Endothelial cell (in vitro differentiated cells): ENCODE data around the gene R3HDM2. TPM values are rescaled to one million over a fixed set of nuclear protein-coding genes. Genes with fewer than 3 reads are reported as not detected.

Experiments
- DNase-seq: peaks from one replicate; pipeline ENCODE4 v3.0.0; 2021; ENCODE audit warnings: low spot score
- H3K27ac Mint-ChIP-seq: one replicate; pipeline ENCODE4 v1.8.0; 2021; ENCODE audit warnings: mixed read lengths, inconsistent platforms; ENCODE audit not compliant: unreplicated experiment
- H3K27me3 Mint-ChIP-seq: one replicate; pipeline ENCODE4 v1.8.0; 2021; ENCODE audit warnings: mild to moderate bottlenecking, moderate library complexity, mixed read lengths, inconsistent platforms; ENCODE audit not compliant: unreplicated experiment
- H3K36me3 Mint-ChIP-seq: one replicate; pipeline ENCODE4 v1.8.0; 2021; ENCODE audit warnings: mild to moderate bottlenecking, low read depth, mixed read lengths, inconsistent platforms; ENCODE audit not compliant: unreplicated experiment
- H3K4me1 Mint-ChIP-seq: one replicate; pipeline ENCODE4 v1.8.0; 2021; ENCODE audit warnings: mild to moderate bottlenecking, mixed read lengths, inconsistent platforms; ENCODE audit not compliant: unreplicated experiment
- H3K4me3 Mint-ChIP-seq: one replicate; pipeline ENCODE4 v1.8.0; 2021; ENCODE audit warnings: mild to moderate bottlenecking, mixed read lengths, inconsistent platforms; ENCODE audit not compliant: unreplicated experiment
- H3K9me3 Mint-ChIP-seq: one replicate; pipeline ENCODE4 v1.8.0; 2021; ENCODE audit warnings: mixed read lengths, inconsistent platforms; ENCODE audit not compliant: unreplicated experiment
- CTCF ChIP-seq: fragments of 200-600 bp; sonication (generic); IDR thresholded peaks from one replicate; pipeline ENCODE4 v1.5.0; 2021; ENCODE audit warnings: antibody characterized with exemption; ENCODE audit not compliant: unreplicated experiment
- total RNA-seq: library from RNA; stranded (reverse); fragmentation: NEBNext Ultra II Directional; extraction: Animal tissue kit (Norgen Biotek cat#: 25700); gene quantifications from one replicate; pipeline ENCODE4 v1.2.1, GENCODE V29; 2021; ENCODE audit not compliant: unreplicated experiment

R3HDM2 gene
- total RNA-seq, 1 donor from 2014 or later, result 39.4 TPM

- H3K27me3 Mint-ChIP-seq, result peaks cover 55% of the 10 kb centered on the region
- no peaks in the 10 kb centered on the region for H3K9me3 Mint-ChIP-seq
- H3K4me1 Mint-ChIP-seq, result peaks cover 20% of the 10 kb centered on the region
- peaks cover 19% of the 10 kb centered on the region for H3K36me3 Mint-ChIP-seq
- H3K4me3 Mint-ChIP-seq, result peak overlapping the region; percentile 17
- TF ChIP-seq CTCF, result no peak
- peak overlapping the region; percentile 15 for H3K27ac Mint-ChIP-seq
- DNase-seq, result no peak
Observed at GRCh38 chr12:57218030-57218853, 212.6 kb downstream of the R3HDM2 start.

DNA sequence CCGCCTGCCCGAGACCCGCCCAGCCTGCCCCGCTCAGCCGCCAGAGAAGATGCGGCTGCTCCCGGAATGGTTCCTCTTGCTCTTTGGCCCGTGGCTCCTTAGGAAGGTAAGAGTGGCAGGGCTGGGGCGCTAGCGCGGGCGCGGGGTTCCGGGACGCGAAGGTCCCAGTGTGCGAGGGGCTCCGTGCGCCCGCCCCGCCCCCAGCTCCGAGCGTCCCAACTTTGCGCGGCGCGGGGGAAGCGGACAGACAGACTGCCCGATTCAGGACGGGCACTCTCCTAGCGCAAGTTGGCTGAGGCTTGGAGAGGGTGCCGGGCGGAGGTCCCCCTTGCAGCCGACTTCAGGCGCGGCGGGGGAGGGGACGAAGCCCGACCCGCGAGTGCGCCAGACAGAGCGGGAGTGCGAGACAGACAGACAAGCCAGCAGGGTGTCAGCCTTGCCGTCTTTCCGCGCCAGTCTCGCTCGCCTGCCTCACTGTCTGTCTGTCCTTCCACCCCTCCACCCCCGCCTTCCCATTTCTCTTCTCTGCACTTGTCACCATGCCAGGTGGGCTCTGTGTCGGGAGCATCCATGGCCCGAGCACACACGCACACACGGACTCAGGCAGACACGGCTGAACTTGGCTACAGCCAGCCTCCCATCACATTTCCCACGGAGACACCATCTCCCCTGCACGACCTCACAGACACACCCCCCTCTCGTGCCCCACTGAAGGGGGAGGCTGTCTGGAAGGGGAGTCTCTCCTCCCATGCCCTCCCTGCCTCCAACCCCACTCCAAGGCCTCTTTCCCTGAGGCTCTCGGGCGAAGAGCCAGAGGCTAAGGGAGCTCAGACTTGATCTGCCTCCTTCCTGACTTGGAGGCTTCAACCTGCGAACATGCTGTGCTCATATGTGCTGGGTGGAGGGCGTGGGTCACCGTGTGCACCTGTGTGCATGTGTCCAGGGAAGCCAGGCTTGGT is 213.6 kb downstream of the R3HDM2 start:
- Mint-ChIP-seq H3K27ac (no peak overlapping the region), H3K27me3 (peaks cover 51% of the 10 kb centered on the region), H3K36me3 (peaks cover 19% of the 10 kb centered on the region), H3K4me3 (peak overlapping the region; percentile 16), H3K4me1 (peaks cover 20% of the 10 kb centered on the region), H3K9me3 (no peaks in the 10 kb centered on the region)
- TF ChIP-seq CTCF, result no peak
- DNase-seq, result no peak

DNA sequence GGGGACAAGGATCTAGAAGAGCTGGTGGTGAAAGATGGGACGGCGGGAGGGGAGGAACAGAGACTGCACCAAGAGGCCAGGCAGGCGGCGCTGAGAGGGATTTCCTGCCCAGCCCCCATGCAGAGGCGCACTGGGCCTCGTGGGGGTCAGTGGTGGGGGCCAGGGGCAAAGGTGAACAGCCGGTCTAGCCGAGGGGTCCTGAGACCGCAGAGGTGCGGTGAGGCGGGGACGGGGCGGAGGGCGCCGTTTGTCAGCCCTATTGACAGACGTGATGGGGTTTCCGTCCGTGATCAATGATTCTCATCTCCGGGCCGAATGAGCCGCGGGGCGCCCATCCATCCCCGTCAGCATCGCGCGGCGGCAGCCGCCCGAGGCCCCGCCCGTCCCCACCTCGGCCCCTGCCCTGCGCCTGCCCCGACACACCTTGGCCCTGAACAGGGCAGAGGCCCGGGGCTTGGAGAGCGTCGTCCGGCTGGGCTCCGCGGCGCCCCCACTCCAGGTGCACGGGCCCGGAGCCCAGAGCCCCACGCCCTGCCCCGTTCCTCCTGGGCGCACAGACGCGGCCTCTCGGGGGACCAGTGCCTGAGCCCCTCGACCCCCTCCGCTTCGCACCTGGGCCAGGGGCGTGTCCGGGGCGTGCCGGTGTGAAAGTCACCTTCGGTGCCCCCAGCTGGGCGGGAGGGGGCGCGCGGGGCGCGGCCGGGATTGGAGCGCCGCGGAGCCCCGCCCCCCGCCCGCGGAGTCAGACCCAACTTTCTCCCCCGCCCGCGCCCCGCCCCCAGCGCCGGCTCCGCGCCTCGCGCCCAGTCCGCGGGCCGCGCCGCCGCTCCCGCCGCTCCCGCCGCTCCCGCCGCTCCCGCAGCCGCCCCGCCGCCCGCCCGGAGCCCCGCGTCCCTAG is 214.6 kb downstream of the R3HDM2 start, which contains the start of gene NXPH4:
TSS of gene NXPH4 (plus strand) at position 781 of the 898 bp plus-strand sequence. CDS start 176 bp downstream, outside the sequence.
- H3K36me3 Mint-ChIP-seq, result peaks cover 19% of the 10 kb centered on the region
- TF ChIP-seq CTCF, result no peak
- H3K27me3 Mint-ChIP-seq, result peaks cover 48% of the 10 kb centered on the region
- peaks cover 20% of the 10 kb centered on the region for H3K4me1 Mint-ChIP-seq
- no peaks in the 10 kb centered on the region for H3K9me3 Mint-ChIP-seq
- no peak for DNase-seq
- H3K27ac Mint-ChIP-seq, result peak within 1 kb of the TSS; percentile 36
- H3K4me3 Mint-ChIP-seq, result peak within 1 kb of the TSS; percentile 29

GRCh38 chr12:57215668-57216013 is 215.2 kb downstream of the R3HDM2 start:
- peaks cover 20% of the 10 kb centered on the region for H3K4me1 Mint-ChIP-seq

More at GRCh38 chr12:57215668-57216013, 215.2 kb downstream of the R3HDM2 start:
- no peak for TF ChIP-seq CTCF
- DNase-seq, result no peak
- Mint-ChIP-seq H3K27me3 (peaks cover 43% of the 10 kb centered on the region), H3K27ac (peak overlapping the region; percentile 36), H3K36me3 (peaks cover 17% of the 10 kb centered on the region), H3K9me3 (no peaks in the 10 kb centered on the region), H3K4me3 (peak overlapping the region; percentile 29)
